ENCODE results near the gene MUL1. TPM values are rescaled to one million over a fixed set of nuclear protein-coding genes. Genes with fewer than 3 reads are reported as not detected.

The MUL1 gene
- total RNA-seq, 3 donors from 2014 or later = 25.4 to 35.1 (median 29.6) TPM

DNA sequence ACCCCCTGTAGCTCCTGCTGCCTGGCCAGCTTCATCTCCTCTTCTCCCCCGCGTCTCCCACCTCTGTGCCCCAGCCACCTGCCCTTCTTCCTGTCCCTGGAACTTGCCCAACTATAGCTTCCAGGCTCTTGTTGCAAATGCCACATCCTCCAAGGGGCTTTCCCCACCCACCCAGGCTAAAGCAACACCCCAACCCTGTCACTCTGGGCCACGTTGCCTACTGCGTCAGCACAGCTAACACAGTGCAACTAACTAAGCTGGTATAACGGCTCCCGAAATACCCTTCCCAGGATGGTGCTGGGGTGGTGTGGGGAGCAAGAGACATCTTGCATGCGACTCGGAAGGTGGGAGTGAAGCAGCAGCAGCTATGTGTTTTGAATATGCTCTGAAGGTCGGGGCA, 41.7 kb downstream of the MUL1 start:
- Histone ChIP-seq H3K9me3 (no peaks in the 10 kb centered on the region), H3K4me1 (no peaks in the 10 kb centered on the region), H3K36me3 (no peaks in the 10 kb centered on the region), H3K27me3 (no peaks in the 10 kb centered on the region), H3K4me3 (no peak overlapping the region), H3K27ac (no peak overlapping the region)
- TF ChIP-seq POLR2AphosphoS5 (IDR thresholded peaks at IDR 0.05) (no peak), CTCF (IDR thresholded peaks at IDR 0.05) (no peak), POLR2A (IDR thresholded peaks at IDR 0.05) (no peak)
- intact Hi-C loops (cut with DNase I; ENCODE audit: low total_unique reads) = no loop called here
- no peak for DNase-seq (ENCODE audit: low spot score in 2 of 2)

- intact Hi-C loops (cut with DNase I; ENCODE audit: low total_unique reads) = no loop called here
Measured at GRCh38 chr1:20465187-20465586, 42.8 kb downstream of the MUL1 start.

GRCh38 chr1:20463502-20463901, 44.4 kb downstream of the MUL1 start:
- TF ChIP-seq POLR2AphosphoS5 (IDR thresholded peaks at IDR 0.05) (no peak), CTCF (IDR thresholded peaks at IDR 0.05) (no peak), POLR2A (IDR thresholded peaks at IDR 0.05) (no peak)
- no peaks in the 10 kb centered on the region for H3K4me1 ChIP-seq
- H3K27ac ChIP-seq = no peak overlapping the region
- H3K4me3 ChIP-seq = no peak overlapping the region
- intact Hi-C loops (cut with DNase I; ENCODE audit: low total_unique reads) = no loop called here
- H3K27me3 ChIP-seq = no peaks in the 10 kb centered on the region
- no peak for DNase-seq (ENCODE audit: low spot score in 2 of 2)
- H3K36me3 ChIP-seq = no peaks in the 10 kb centered on the region
- H3K9me3 ChIP-seq = no peaks in the 10 kb centered on the region

More at GRCh38 chr1:20465187-20465586, 42.8 kb downstream of the MUL1 start:
- TF ChIP-seq CTCF (IDR thresholded peaks at IDR 0.05) (no peak), POLR2A (IDR thresholded peaks at IDR 0.05) (no peak), POLR2AphosphoS5 (IDR thresholded peaks at IDR 0.05) (no peak)
- Histone ChIP-seq H3K36me3 (no peaks in the 10 kb centered on the region), H3K4me1 (no peaks in the 10 kb centered on the region), H3K4me3 (no peak overlapping the region), H3K27ac (no peak overlapping the region), H3K27me3 (no peaks in the 10 kb centered on the region), H3K9me3 (no peaks in the 10 kb centered on the region)
- no peak for DNase-seq (ENCODE audit: low spot score in 2 of 2)

DNA sequence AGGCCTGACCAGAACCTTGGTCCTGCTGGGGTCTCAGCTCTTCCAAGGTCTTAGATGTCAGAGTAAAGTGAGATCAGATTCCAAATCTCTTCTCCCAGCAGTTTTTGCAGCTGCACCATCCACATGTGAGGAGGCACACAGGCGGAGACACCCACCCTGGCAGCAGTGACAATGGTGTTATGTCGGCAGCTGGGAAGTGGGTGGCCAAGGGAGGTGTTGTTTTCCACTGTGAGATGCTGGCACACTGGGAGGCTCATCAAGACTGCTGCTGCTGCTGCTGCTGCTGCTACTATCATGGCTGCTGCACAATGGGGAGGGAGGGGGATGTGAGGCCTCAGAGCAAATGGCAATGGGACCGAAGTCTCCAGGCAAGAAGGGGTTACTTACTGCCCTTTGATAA, 45.6 kb downstream of the MUL1 start:
- intact Hi-C loops (cut with DNase I; ENCODE audit: low total_unique reads) = no loop called here
- no peaks in the 10 kb centered on the region for H3K9me3 ChIP-seq
- no peak overlapping the region for H3K4me3 ChIP-seq
- TF ChIP-seq POLR2A (IDR thresholded peaks at IDR 0.05) = no peak
- no peak overlapping the region for H3K27ac ChIP-seq
- DNase-seq (ENCODE audit: low spot score in 2 of 2) = no peak
- no peaks in the 10 kb centered on the region for H3K36me3 ChIP-seq
- no peaks in the 10 kb centered on the region for H3K4me1 ChIP-seq
- no peaks in the 10 kb centered on the region for H3K27me3 ChIP-seq

- Histone ChIP-seq H3K9me3 (no peaks in the 10 kb centered on the region), H3K4me1 (no peaks in the 10 kb centered on the region), H3K27ac (no peak overlapping the region), H3K4me3 (no peak overlapping the region), H3K27me3 (no peaks in the 10 kb centered on the region), H3K36me3 (no peaks in the 10 kb centered on the region)
- DNase-seq (ENCODE audit: low spot score in 2 of 2) = no peak
- no peak for TF ChIP-seq POLR2AphosphoS5 (IDR thresholded peaks at IDR 0.05)
- intact Hi-C loops (cut with DNase I; ENCODE audit: low total_unique reads) = no loop called here
Measured at GRCh38 chr1:20458717-20459116, 49.2 kb downstream of the MUL1 start.

DNA sequence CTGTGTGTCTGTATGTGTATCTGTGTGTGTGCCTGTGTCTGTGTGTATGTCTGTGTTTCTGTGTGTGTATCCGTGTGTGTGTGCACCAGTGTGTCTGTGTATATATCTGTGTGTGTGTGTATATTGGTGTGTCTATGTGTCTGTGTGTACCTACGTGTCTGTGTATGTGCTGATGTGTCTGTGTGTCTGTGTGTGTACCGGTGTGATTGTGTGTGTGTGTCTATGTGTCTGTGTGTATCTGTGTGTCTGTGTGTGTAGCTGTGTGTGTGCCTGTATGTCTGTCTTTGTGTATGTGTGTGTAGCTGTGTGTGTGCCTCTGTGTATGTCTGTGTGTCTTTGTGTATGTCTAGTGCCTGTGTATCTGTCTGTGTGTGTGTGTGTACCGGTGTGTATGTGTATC, 53.9 kb downstream of the MUL1 start:
- Histone ChIP-seq H3K4me1 (no peaks in the 10 kb centered on the region), H3K27me3 (no peaks in the 10 kb centered on the region), H3K27ac (no peak overlapping the region), H3K36me3 (no peaks in the 10 kb centered on the region), H3K9me3 (no peaks in the 10 kb centered on the region), H3K4me3 (no peak overlapping the region)
- intact Hi-C loops (cut with DNase I; ENCODE audit: low total_unique reads) = no loop called here
- no peak for DNase-seq (ENCODE audit: low spot score in 2 of 2)
- TF ChIP-seq POLR2A (IDR thresholded peaks at IDR 0.05) (no peak), CTCF (IDR thresholded peaks at IDR 0.05) (no peak), POLR2AphosphoS5 (IDR thresholded peaks at IDR 0.05) (no peak)
